HG03342 (cell line): ENCODE measurements around the gene BLCAP.

ENCODE experiments used
- ATAC-seq: cut with Tn5 transposase; IDR thresholded peaks from one replicate; pipeline ENCODE4 v1.9.1; 2021; ENCODE audit warnings: mild to moderate bottlenecking, moderate library complexity; ENCODE audit not compliant: unreplicated experiment

BLCAP gene

DNA sequence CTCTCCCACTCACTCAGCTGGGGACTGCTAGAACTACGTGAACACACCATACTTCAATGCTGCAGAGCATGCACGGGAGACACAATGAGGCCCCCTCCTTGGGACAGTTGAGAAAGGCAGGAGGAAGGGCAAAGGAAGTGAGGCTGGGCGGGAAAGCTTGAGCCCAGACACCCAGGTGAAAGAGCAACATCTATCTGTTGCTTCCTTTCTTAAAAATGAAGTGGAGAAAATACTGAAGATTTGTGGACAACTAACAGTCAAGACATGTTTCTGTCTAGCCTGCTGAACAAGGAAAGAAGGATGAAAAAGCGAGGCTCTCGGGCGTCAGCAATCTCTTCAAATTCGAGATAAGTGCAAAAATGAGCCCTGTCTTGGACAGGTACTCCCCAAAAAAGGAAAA, 9.6 kb downstream of the BLCAP start:
- ATAC-seq, result no peak

DNA sequence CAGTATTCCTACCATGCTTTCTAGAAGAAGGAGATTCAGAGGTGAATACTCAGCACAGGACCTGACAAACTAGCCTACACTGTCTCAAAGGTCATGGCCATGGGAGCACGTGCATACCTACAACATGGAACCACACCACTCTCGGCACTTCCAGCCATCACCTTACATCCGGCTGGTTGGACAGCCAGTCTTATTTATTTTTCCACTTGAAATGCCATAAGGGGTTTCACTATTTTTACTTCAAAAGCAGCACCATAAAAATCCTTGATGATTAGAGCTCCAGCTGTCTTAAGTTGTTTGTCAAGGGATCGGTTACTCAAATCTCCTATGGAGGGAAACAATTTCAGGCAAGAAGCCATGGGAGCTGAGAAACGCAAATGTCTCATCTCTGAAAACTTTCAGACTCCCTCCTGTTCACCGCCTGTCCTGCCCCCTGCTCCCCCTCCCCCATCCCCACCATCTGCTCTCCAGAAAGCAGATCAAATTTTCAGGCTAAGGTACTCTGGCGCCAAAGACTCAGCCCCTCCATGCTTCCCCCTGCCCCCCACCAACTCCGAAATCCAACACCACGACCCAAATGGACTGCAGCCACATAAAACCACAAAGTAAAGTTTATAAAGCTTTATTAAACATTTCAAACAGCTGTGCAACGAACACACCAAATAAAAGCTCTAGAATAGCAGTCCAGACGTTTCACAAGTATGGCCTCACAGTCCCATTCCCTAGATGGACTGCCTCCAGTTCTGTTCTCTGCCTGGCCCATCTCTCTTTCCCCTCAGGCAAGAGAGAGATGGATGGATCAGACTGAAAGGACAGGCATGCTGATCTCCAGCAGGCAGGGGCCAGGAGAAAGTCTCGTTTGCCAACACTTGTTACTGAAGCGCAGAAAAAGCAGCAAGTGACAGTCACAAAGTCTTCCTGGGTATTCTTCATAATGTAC, 10.6 kb downstream of the BLCAP start:
- no peak for ATAC-seq

DNA sequence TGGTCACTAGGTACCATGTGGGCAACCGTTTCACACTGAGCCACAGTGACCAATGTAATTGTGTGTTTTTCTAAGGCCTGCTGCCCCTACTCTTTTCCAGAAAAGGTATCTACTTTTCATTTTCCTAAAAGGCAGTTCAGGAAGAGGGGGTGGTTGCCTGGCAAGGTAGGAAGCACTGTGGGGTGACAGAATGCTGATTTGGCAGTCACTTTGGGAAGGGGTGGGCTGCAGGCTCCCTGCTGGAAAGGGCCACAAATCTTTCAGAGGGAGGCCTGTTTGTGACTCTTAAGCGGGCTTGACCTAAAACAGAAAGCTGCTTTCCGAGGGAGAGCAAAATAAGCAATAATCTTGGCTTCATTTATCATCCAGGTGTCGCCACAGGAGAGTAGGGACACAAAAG, 11.8 kb downstream of the BLCAP start:
- no peak for ATAC-seq

DNA sequence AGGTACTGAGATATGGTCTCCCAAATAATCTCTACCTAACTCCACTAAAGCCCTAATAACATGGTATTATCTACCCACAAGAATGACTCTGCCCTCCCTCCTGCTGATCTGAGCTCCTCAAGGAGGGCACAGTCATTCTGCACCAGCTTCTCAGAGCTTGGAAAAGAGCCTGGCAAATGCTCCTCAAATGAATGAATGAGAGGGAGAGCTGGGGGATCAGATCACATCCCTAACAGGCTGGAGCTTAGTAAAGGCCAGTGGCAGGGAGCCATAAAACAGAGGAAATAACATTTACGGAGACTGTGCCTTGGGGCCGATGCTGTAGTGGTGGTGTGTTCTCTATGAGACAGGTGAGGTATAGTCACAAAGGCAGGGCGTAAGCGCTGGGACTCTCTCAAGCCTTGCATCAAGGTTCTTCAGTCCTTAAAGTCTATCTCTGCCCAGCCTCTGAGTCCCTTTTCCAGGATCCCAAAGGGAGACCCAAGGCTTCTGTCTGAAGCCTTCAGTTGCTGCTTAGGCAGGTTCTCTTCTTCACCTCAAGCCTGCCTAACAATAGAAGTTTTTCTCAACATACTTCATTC, 13.8 kb downstream of the BLCAP start:
- ATAC-seq, result no peak

DNA sequence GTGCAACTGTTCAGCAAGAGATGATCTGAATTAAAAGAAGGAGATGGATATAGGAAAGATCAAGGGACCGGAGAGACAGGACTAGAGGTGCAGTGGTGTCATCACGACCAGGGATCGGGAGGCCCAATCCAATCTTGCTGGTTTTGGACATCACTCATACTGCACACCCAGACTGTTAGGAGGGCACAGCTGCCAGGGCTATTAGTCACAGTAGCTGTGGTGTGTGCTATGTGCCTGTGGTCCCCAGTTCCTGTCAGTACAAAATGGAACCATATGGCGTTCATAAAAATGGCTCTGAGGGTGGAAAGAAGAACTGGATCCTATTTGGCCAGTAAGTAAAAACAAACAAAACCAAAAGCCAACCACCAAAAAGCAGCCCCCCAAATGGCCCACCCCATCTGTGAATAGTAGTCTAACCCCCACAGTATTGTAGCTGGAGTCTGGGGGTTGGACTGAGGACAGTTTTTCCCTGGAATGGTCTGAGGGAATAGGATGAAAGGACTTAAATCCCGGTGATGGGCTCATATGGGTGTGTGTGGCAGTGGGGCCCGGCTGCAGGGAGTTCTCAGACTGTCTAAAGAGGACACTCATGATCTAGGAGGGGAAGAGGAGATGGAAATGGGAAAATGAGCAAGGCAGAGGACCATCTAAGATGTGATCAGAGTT, 15.9 kb downstream of the BLCAP start:
- ATAC-seq, result no peak

DNA sequence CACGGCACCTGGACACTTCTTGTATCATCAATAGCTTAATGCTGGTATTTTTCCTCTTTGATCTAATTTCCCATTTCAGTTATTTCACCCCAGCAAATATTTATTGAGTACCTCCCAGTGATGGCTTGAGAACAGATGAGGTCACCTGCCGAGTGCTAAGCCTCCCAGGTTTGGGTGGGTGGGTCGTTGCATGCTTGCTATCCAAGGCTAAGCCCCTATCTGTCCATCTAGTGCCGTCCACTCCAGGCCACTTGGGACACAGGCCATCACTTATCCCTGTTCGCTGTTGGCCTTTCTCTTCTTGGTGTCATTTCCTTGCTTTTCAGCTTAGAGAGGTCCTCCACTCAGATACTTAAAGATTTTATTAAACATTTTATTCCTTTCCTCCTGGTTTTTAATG, 17.4 kb downstream of the BLCAP start:
- ATAC-seq, result no peak

DNA sequence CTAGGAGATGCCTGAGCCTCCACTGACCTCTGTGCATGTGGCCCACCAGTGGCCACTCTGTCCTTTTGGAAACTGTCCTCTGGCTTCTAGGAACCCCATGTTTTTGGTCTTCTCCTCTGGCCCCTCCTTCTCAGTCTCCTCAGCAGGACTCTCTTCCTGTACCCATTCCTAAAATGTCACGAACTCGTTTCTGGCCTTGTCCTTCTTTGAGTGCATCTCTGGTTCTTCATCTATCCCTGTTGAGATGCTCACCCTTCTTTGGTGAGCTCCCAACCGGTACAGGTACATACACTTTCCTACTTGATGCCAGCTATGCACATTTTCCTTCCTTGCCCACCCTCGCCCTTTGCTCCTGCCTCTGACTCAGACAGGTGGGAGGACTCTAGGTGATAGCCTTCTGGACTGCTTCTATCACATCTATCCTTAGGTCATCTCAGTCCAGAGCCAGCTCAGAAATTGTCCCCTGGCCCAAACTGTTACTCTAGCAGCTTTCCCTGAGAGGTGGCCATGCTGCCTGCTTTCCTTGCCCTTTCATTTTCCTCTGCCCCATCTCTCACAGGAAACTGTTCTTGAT, 21.4 kb downstream of the BLCAP start:
- no peak for ATAC-seq

DNA sequence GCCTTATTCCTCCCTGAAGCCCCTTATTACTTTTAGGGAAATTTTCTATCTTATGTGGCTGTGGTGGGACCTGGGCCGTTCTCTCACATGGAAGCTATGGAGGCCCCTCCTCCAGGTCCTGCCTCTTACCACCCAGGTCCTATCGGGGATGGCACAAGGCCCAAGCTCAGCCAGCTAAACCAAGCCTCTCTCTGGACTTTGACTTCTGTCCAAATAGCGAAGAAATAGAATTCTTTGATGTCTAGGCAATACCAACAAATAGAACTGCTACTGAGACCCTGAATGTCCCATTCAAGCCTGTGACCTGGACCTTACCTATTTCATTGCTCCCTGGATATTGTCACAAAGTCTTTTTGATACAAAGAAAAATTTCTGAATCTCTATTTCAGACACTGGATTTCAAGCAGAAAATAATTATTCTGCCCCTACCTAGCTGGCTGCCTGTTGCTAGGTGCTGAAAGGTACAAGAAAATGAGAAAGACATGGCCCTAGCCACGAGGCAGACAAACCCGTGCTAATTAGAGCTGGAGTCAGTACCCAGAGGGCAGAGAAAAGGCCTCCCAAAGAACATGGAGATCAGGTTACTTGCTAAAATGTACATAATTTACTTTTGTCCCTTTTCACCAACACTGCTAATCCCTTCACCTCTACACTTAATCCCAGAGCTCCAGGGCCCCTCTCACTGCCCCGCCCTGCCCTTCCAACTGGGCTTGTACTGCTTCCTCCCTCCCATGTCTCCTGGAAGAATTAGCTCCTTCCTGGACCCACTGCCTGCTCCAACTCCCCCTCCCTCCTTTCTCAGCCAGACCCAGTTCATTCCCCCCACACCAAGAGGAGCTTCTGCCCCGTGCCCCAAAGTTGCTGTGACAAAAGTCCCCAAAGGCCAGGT, 22.2 kb downstream of the BLCAP start:
- no peak for ATAC-seq

DNA sequence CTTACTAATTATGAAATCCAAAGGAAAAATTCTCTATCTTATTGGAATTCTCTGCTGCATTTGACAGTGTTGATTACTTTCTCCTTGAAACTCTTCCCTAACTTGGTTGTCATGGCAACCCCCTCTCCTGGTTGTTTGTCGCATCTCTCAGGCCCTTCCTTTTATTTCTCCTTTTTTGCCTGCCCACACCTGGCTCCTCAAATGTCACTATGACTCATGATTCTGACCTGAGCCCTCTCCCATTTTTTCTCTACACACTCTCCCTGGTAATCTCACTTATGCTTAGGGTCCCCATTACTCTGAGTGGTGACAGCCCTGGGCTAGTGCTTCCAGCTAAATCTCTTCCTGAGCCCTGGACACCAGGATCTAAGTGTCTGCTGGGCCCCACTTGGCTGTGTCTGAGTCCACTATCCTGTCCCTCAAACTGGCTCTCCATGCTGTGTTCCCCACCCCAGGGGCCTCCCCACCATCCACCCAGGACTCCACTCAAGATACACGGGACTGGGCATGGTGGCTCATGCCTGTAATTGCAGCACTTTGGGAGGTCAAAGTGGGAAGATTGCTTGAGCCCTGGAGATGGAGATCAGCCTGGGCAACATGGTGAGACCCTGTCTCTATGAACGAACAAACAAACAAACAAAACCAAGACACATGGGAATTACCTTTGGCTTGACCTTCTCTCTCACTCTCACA, 23.1 kb downstream of the BLCAP start:
- no peak for ATAC-seq

DNA sequence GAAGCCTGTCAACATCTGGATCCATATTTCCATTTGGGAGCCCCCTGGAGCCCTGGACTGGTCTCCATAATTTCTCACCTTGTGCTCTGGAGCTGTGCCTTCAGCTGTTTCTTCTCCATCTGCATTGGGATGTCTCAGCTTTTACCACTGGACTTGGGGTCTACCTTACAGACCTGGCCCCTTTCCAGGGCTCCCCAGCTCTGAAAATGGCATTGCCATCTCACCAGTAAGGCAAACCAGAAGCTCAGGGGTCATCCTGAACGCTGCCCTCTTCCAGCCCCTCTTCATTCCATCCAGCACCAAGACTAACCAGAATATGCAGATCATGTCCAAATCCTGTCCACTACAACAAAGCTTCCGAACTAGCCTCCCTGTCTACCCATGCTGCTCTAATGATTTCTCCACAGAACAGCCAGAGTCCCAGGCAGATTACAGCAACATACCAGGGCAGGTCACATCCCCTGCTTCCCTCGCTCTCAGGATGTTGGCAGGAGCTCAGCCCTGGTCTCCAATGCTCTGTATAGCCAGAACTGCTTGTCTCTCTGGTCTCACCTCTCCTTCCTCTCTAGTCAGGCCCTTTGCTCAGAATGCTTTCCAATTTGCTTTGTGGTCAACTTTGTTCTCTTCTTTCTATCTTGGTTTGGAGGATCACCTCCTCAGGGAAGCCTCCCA, 24.3 kb downstream of the BLCAP start:
- no peak for ATAC-seq

DNA sequence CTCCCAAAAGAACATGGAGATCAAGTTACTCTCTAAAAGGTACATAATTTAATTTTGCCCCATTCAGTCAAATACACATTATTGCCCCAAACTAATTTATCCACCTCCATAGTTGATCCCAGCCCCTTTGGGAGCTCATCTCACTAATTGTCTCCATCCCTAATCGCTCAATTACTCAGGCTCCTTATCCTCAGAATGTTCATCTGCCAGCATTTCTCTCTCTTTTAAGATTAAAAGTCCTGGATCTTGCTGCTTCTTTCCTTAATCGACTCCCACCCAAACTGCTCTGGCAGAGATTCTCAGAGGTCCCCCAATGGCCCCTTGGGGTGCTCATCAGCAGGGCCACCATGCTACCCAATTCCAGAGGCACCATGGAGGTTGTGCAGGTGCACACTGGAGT, 25.0 kb downstream of the BLCAP start:
- no peak for ATAC-seq

DNA sequence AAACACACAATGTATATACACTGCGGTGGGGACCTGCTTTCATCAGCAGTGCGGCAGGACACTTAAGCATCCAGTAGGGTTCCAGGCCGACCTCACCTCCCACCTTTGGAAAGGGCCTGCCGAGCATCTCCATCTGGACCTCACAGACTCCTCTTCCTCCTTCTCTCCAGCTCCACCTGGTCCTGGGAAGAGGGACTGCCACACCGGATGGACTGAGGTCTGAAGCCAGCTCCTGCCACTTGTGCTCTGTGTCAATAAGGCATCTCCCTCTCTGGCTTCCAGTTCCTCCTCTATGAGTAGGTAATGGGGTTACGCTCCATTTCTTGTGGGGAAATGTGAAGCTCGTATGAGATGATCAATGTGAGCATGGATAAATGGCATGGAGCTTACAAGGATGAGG, 25.7 kb downstream of the BLCAP start:
- no peak for ATAC-seq

DNA sequence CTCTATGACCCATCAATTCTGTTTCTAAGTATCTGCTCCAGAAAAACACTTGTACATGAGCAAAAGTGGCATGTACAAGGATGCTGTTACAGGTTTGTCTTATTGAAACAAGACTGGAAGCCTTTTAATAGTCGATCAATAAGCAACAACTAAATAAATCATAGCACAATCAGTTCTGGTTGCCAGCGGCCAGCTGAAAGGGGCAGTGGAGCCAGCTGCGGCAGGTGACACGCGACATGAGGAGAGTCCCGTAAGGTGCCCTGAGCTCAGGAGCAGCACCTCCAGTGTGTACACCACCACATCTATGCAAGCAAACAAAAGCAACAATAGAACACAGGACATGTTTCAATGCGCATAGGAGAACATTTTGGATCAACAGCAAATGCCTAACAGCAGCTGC, 27.4 kb downstream of the BLCAP start:
- ATAC-seq, result no peak

DNA sequence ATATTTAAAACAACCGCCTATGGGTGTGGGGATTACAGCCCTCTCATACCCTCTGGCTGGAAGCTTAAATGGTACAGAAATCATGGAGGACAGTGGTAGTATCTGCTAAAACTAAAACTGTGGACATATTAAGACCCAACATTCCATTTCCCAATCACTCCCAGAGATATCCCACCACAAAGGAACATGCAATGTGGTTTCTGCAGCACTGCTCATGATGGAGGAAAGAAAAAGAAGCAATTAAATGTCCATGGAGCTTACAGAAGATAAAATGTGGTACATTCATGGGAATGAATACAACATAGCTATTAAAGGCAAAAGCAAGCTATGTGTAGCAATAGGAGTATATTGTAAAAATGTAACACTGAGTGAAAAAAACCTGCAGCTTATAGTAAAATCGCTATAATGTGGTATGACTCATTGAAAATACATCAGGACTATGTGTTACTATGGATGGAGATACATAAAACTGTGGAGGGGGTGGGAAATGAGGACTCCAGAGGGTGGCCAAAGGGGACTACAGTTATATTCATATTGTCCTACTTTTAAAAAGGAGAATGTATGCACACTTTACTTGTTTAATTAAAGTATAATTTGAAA, 29.5 kb downstream of the BLCAP start:
- no peak for ATAC-seq

DNA sequence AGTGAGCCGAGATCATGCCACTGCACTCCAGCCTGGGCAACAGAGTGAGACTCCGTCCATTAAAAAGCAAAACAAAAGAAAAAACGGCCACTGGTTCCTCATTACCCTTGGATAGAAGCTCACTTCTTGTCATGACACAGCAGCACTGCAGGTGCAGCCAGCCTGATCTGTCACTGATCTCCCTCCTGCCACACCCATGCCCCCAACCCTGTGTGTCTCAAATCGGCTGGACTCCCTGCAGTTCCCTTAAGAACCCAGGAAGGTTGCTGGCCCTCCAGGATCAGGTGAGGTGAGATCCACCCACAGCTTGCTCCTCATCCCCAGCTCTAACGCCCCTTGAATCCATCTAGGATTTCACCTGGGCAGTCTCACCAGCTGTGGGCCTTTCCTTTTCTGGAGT, 32.9 kb downstream of the BLCAP start:
- ATAC-seq, result no peak

DNA sequence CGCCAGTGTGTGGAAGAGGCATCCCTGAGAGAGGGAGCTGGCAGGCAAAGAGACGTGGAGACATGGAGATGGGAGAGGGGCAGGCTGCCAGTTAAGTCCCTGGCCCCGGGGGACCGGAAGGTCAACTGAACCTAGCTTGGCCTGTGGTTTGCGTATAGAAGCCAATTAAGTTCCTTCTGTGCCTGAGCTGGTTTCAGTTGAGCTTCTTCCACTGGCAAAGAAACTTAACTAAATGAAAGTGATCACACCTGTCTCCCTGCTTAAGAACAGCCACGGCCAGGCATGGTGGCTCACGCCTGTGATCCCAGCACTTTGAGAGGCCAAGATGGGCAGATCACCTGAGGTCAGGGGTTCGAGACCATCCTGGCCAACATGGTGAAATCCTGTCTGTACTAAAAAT, 33.4 kb downstream of the BLCAP start:
- no peak for ATAC-seq

DNA sequence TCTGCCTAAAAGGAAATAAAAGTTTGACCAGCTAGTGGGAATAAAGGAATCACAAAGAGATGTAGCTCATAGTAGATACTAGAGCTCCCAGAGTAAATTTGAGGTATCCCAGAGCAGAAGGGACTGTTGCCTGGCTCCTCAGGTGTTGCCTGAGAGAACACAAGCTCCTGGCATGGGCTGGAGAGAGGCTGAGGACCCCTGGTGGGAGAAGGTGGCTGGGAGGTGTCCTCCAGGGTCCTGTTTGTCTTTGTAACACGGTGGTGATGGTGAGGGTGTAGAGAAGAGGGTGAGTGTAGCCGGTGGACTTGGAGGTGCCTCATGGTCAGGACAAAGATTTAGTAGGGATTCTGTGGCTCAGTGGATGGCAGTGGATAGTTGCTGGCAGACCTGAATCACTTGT, 34.7 kb downstream of the BLCAP start:
- ATAC-seq, result no peak

DNA sequence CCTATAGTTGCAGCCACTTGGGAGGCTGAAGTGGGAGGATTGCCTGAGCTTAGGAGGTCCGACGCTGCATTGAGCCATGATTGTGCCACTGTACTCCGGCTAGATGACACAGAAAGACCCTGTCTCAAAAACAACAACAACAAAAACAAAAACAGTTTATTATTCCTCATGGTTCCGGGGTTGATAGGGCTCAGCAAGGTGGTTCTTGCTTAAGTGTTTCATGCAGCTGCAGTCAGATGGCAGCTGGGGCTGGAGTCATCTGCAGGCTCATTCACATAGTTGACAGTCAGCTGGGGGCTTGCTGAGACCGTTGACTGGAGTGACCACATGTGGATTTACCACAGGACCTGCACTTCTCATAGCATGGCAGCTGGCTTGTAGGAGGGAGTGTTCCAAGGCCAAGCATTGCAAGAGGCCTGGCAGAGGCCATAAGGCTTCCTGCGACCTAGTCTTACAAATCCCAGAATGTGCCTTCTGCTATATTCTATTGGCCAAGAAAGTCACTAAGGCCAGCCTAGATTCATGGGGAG, 35.5 kb downstream of the BLCAP start:
- no peak for ATAC-seq
